GM18498 (cell line): ENCODE measurements around the gene GJA10.
A peak's percentile ranks its signal among the peaks of the same experiment; 100 is the strongest.

Source experiments
- ATAC-seq: cut with Tn5 transposase; IDR thresholded peaks from one replicate; pipeline ENCODE4 v1.9.1; 2021; ENCODE audit warnings: mild to moderate bottlenecking, moderate library complexity; ENCODE audit not compliant: unreplicated experiment

Gene GJA10

GRCh38 chr6:89916136-89916920, 22.1 kb downstream of the GJA10 start:
- no peak for ATAC-seq

- ATAC-seq: no peak
Measured at GRCh38 chr6:89917216-89917615, 22.9 kb downstream of the GJA10 start.

- ATAC-seq: no peak
Measured at GRCh38 chr6:89917801-89918366, 23.6 kb downstream of the GJA10 start.

GRCh38 chr6:89921197-89921596, 26.9 kb downstream of the GJA10 start:
- ATAC-seq: no peak

GRCh38 chr6:89921691-89922090, 27.4 kb downstream of the GJA10 start:
- ATAC-seq: no peak

GRCh38 chr6:89924231-89924630, 30.0 kb downstream of the GJA10 start:
- no peak for ATAC-seq

GRCh38 chr6:89925826-89926225, 31.6 kb downstream of the GJA10 start:
- no peak for ATAC-seq

- no peak for ATAC-seq
Measured at GRCh38 chr6:89927264-89927663, 33.0 kb downstream of the GJA10 start.

GRCh38 chr6:89927791-89928550, 33.7 kb downstream of the GJA10 start:
- ATAC-seq: no peak

- no peak for ATAC-seq
Measured at GRCh38 chr6:89928604-89929003, 34.3 kb downstream of the GJA10 start.

GRCh38 chr6:89930789-89931188, 36.5 kb downstream of the GJA10 start:
- ATAC-seq: no peak

- ATAC-seq: no peak
Measured at GRCh38 chr6:89932245-89932802, 38.1 kb downstream of the GJA10 start.

- no peak for ATAC-seq
Measured at GRCh38 chr6:89934685-89935366, 40.6 kb downstream of the GJA10 start.

GRCh38 chr6:89936177-89936576, 41.9 kb downstream of the GJA10 start:
- no peak for ATAC-seq

GRCh38 chr6:89938014-89938413, 43.7 kb downstream of the GJA10 start:
- ATAC-seq: no peak

GRCh38 chr6:89939144-89939543, 44.9 kb downstream of the GJA10 start:
- ATAC-seq: no peak

- peak; percentile 76 for ATAC-seq
Measured at GRCh38 chr6:89940225-89941027, 46.2 kb downstream of the GJA10 start.

GRCh38 chr6:89941031-89941762, 46.9 kb downstream of the GJA10 start:
- no peak for ATAC-seq

- no peak for ATAC-seq
Measured at GRCh38 chr6:89941763-89942497, 47.7 kb downstream of the GJA10 start.
